HCT116 (cell line): Measurements from ENCODE around the gene PSMA6. TPM values are rescaled to one million over a fixed set of nuclear protein-coding genes. Genes with fewer than 3 reads are reported as not detected.

Experiments used
- ATAC-seq: fragments of 200-7000 bp; cut with Tn5 transposase; 2 replicates; pipeline ENCODE4 v1.9.1; 2020; ENCODE audit warnings: mild to moderate bottlenecking, moderate library complexity
- BruUV-seq: library from RNA; stranded (reverse); fragments of 400-500 nt; replicated peaks from 2 replicates; lab custom pipeline; 2021; lab: Mats Ljungman, UMichigan
- CTCF ChIA-PET: fragments of 300-600 bp; sonication (Branson Sonifier 250); formaldehyde crosslinking; loops from one replicate; lab custom pipeline; 2021; ENCODE audit warnings: antibody characterized with exemption; lab: Charles Lee
- POLR2A ChIA-PET: fragments of 300-600, 350-600 bp; sonication (Branson Sonifier 250); formaldehyde crosslinking; loops from one replicate; lab custom pipeline; 2021; ENCODE audit warnings: antibody characterized with exemption; lab: Charles Lee
- RAD21 ChIA-PET, 2 experiments: fragments of 300-600 bp; sonication (Branson Sonifier 250); formaldehyde crosslinking; loops; one replicate each; lab custom pipeline; 2023; ENCODE audit warnings: low total read pairs in 2 of 2; ENCODE audit not compliant: uncharacterized antibody in 2 of 2, unreplicated experiment in 2 of 2, low non-redundant PET in 1 of 2; lab: Charles Lee
- DNase-seq: peaks from one replicate; pipeline ENCODE4 v3.0.0-alpha.2; 2010; ENCODE audit warnings: low read depth, low spot score
- H2AFZ ChIP-seq: fragments of 200-600 bp; shearing (Covaris generic), sonication (generic); 2 replicates; pipeline ENCODE4 v1.6.1; 2017; ENCODE audit warnings: low read depth, mixed run types, mixed read lengths, antibody characterized with exemption, low read length; ENCODE audit not compliant: poor library complexity, severe bottlenecking
- H3K27ac ChIP-seq: 2 replicates; pipeline ENCODE4 v1.5.1; 2012; ENCODE audit warnings: low read depth, low read length
- H3K27me3 ChIP-seq: fragments of 200-600 bp; sonication (generic); 2 replicates; pipeline ENCODE4 v1.6.1; 2016; ENCODE audit warnings: mixed run types, low read length, mixed read lengths; ENCODE audit not compliant: insufficient read depth
- H3K36me3 ChIP-seq, 2 experiments: fragments of 200-500 bp in 1 of 2; fragments of 200-600 bp in 1 of 2; sonication (Bioruptor generic) in 1 of 2; sonication (generic) in 1 of 2; 2 replicates each; pipeline versions ENCODE4 v1.5.1 to v1.6.1; 2014 to 2016; ENCODE audit warnings: low read length in 2 of 2, inconsistent platforms in 1 of 2, mixed read lengths in 1 of 2, mixed run types in 1 of 2; ENCODE audit not compliant: insufficient read depth in 2 of 2, control insufficient read depth in 1 of 2
- H3K4me1 ChIP-seq, 2 experiments: fragments of 200-600 bp in 1 of 2; sonication (generic) in 1 of 2; 2 replicates each; pipeline versions ENCODE4 v1.5.1 to v1.6.1; 2012 to 2017; ENCODE audit warnings: low read length in 2 of 2, inconsistent platforms in 1 of 2, mild to moderate bottlenecking in 1 of 2, mixed read lengths in 1 of 2, mixed run types in 1 of 2, moderate library complexity in 1 of 2; ENCODE audit not compliant: insufficient read depth in 2 of 2, control insufficient read depth in 1 of 2
- H3K4me2 ChIP-seq: fragments of 200-600 bp; sonication (generic); 2 replicates; pipeline ENCODE4 v1.6.1; 2017; ENCODE audit warnings: mixed run types, low read length, mixed read lengths
- H3K4me3 ChIP-seq, 2 experiments: fragments of 200-600 bp in 1 of 2; sonication (generic) in 1 of 2; replicated peaks in 1 of 2; 2 replicates each; pipeline ENCODE4 v1.5.1; 2011 to 2016; ENCODE audit warnings: low read length in 2 of 2, control low read depth in 1 of 2, low read depth in 1 of 2, mild to moderate bottlenecking in 1 of 2, mixed read lengths in 1 of 2, mixed run types in 1 of 2
- H3K79me2 ChIP-seq: fragments of 200-600 bp; sonication (generic); 2 replicates; pipeline ENCODE4 v1.6.1; 2017; ENCODE audit warnings: mild to moderate bottlenecking, mixed run types, low read length, moderate library complexity, mixed read lengths; ENCODE audit not compliant: insufficient read depth
- H3K9ac ChIP-seq: fragments of 200-600 bp; sonication (generic); 2 replicates; pipeline ENCODE4 v1.6.1; 2016; ENCODE audit warnings: low read length, mixed read lengths
- H3K9me2 ChIP-seq: fragments of 200-600 bp; sonication (generic), shearing (Covaris generic); 2 replicates; pipeline ENCODE4 v1.6.1; 2017; ENCODE audit warnings: mixed run types, mild to moderate bottlenecking, moderate library complexity; ENCODE audit not compliant: insufficient read depth
- H3K9me3 ChIP-seq, 2 experiments: fragments of 200-500 bp in 1 of 2; fragments of 200-600 bp in 1 of 2; sonication (Bioruptor generic) in 1 of 2; sonication (generic) in 1 of 2; 2 replicates each; pipeline ENCODE4 v1.6.1; 2014 to 2017; ENCODE audit warnings: low read length in 2 of 2, mixed read lengths in 2 of 2, inconsistent platforms in 1 of 2, low read depth in 1 of 2, mild to moderate bottlenecking in 1 of 2, mixed run types in 1 of 2, moderate library complexity in 1 of 2; ENCODE audit not compliant: control insufficient read depth in 1 of 2, insufficient read depth in 1 of 2
- H4K20me1 ChIP-seq: fragments of 200-600 bp; sonication (generic), shearing (Covaris generic); 2 replicates; pipeline ENCODE4 v1.6.1; 2017; ENCODE audit warnings: mixed run types, mild to moderate bottlenecking, moderate library complexity; ENCODE audit not compliant: insufficient read depth
- ATF3 ChIP-seq: IDR thresholded peaks from 2 replicates; pipeline ENCODE4 v1.6.1; 2012
- CTCF ChIP-seq, 3 experiments: fragments of 200-600 bp in 1 of 3; sonication (generic) in 1 of 3; IDR thresholded peaks in 2 of 3; conservative IDR thresholded peaks in 1 of 3; 2 replicates each; pipeline ENCODE4 v1.5.1; 2012 to 2017; ENCODE audit warnings: low read depth in 2 of 3, low read length in 2 of 3, antibody characterized with exemption in 1 of 3, borderline replicate concordance in 1 of 3, control low read depth in 1 of 3, mild to moderate bottlenecking in 1 of 3, mixed read lengths in 1 of 3, mixed run types in 1 of 3, moderate library complexity in 1 of 3; ENCODE audit not compliant: insufficient read depth in 1 of 3
- EGR1 ChIP-seq: IDR thresholded peaks from 2 replicates; pipeline ENCODE4 v1.6.1; 2012; ENCODE audit warnings: low read depth
- ELF1 ChIP-seq: IDR thresholded peaks from 2 replicates; pipeline ENCODE4 v1.6.1; 2012; ENCODE audit warnings: low read depth, borderline replicate concordance
- EZH2 ChIP-seq: fragments of 200-600 bp; sonication (generic); IDR thresholded peaks from 2 replicates; pipeline ENCODE4 v1.6.1; 2017; ENCODE audit warnings: antibody characterized with exemption, mixed run types
- MAX ChIP-seq: IDR thresholded peaks from 2 replicates; pipeline ENCODE4 v1.6.1; 2012
- POLR2A ChIP-seq: IDR thresholded peaks from 2 replicates; pipeline ENCODE4 v1.7.0; 2011; ENCODE audit warnings: borderline replicate concordance; ENCODE audit not compliant: insufficient read depth, insufficient read length; ENCODE audit errors: extremely low read depth
- POLR2AphosphoS5 ChIP-seq: IDR thresholded peaks from 2 replicates; pipeline ENCODE4 v1.6.1; 2011; ENCODE audit warnings: mild to moderate bottlenecking, low read depth, low read length, moderate library complexity
- RAD21 ChIP-seq: IDR thresholded peaks from 2 replicates; pipeline ENCODE4 v1.6.1; 2012; ENCODE audit warnings: low read depth, mild to moderate bottlenecking
- REST ChIP-seq: IDR thresholded peaks from 2 replicates; pipeline ENCODE4 v1.6.1; 2012; ENCODE audit warnings: low read depth
- SRF ChIP-seq: IDR thresholded peaks from 2 replicates; pipeline ENCODE4 v1.6.1; 2012; ENCODE audit warnings: low read depth
- TCF7L2 ChIP-seq: IDR thresholded peaks from 2 replicates; pipeline ENCODE4 v1.7.0; 2011; ENCODE audit warnings: borderline replicate concordance, inconsistent platforms; ENCODE audit not compliant: insufficient read depth, insufficient read length; ENCODE audit errors: extremely low read depth
- intact Hi-C: fragments of 100-400 bp; cut with micrococcal nuclease; formaldehyde crosslinking; loops from 2 replicates; pipeline ENCODE4 v1.10.0; 2022
- total RNA-seq: library from RNA; stranded (reverse); gene quantifications from one replicate; pipeline ENCODE4 v1.2.1, GENCODE V29; 2021; ENCODE audit not compliant: unreplicated experiment

PSMA6 gene
- total RNA-seq, 1 experiment from 2014 or later, result 194 TPM

GRCh38 chr14:35242599-35243311 is 49.4 kb upstream of the PSMA6 start (continued):
- TF ChIP-seq EZH2, result no peak

- ATAC-seq (no peak), DNase-seq (no peak)
- Histone ChIP-seq H2AFZ (no peak overlapping the region), H3K4me3 (no peak overlapping the region), H4K20me1 (no peaks in the 10 kb centered on the region), H3K4me2 (no peak overlapping the region), H3K9me2 (no peaks in the 10 kb centered on the region), H3K27me3 (no peaks in the 10 kb centered on the region), H3K36me3 (no peaks in the 10 kb centered on the region), H3K9me3 (no peaks in the 10 kb centered on the region), H3K79me2 (no peaks in the 10 kb centered on the region), H3K27ac (no peak overlapping the region), H3K4me1 (no peaks in the 10 kb centered on the region), H3K9ac (no peak overlapping the region)
- intact Hi-C loops, result no loop called here
- ChIA-PET POLR2A (no interaction called here), RAD21 (no interaction called here), CTCF (no interaction called here)
- TF ChIP-seq EZH2, result no peak
- TF ChIP-seq REST, result no peak
- no peak for TF ChIP-seq ATF3
- TF ChIP-seq CTCF (IDR thresholded peaks at IDR 0.05 in 2 of 3, conservative IDR thresholded peaks at IDR 0.05 in 1 of 3; ENCODE audit: borderline replicate concordance in 1 of 3, insufficient read depth in 1 of 3, low read depth in 2 of 3, low read length in 2 of 3), result no peak
- TF ChIP-seq ELF1, result no peak
- TF ChIP-seq RAD21, result no peak
- no peak for TF ChIP-seq MAX
- no peak for TF ChIP-seq TCF7L2
- no peak for TF ChIP-seq SRF
- TF ChIP-seq EGR1, result no peak
- TF ChIP-seq POLR2A, result no peak
- no peak for TF ChIP-seq POLR2AphosphoS5
- BruUV-seq, result no TSS peak
Observed at GRCh38 chr14:35243956-35244355, 48.2 kb upstream of the PSMA6 start.
